Neural progenitor cell (in vitro differentiated cells): ENCODE data around the gene PIK3R3.

Source experiments
- CTCF ChIP-seq: fragments of 200-600 bp; sonication (generic); IDR thresholded peaks from 2 replicates; pipeline ENCODE4 v1.5.1; 2017; ENCODE audit warnings: antibody characterized with exemption, mild to moderate bottlenecking
- EZH2 ChIP-seq: fragments of 200-600 bp; sonication (generic); IDR thresholded peaks from 2 replicates; pipeline ENCODE4 v1.6.1; 2017; ENCODE audit warnings: antibody characterized with exemption, mild to moderate bottlenecking, moderate library complexity

GRCh38 chr1:46053734-46054133 is 78.7 kb downstream of the PIK3R3 start:
- TF ChIP-seq CTCF = no peak
- no peak for TF ChIP-seq EZH2
